Right lung (tissue), 5 donors: ENCODE measurements around the gene PMEL. TPM values are rescaled to one million over a fixed set of nuclear protein-coding genes. Genes with fewer than 3 reads are reported as not detected.
A peak's percentile ranks its signal among the peaks of the same experiment; 100 is the strongest.
"Not testable (repeated sequence)": the region's sequence is repeated elsewhere in the genome, so short reads cannot be mapped to it uniquely, and the experiment has no call there.

Experiments used
- DNase-seq, 2 donors: peaks; one replicate each; pipeline ENCODE4 v3.0.0-alpha.2; 2013
- polyA plus RNA-seq, 5 donors: library from polyadenylated mRNA; unstranded; fragments of 120-200 nt; gene quantifications; one replicate each; pipeline versions ENCODE4 v1.2.1 to v1.2.3, GENCODE V29; 2013; ENCODE audit warnings: inconsistent platforms in 1 of 5, low replicate concordance in 1 of 5; ENCODE audit not compliant: insufficient read length in 5 of 5, insufficient read depth in 1 of 5

Gene PMEL
- polyA plus RNA-seq, 5 donors = 2.0 to 2.7 (median 2.4) TPM

- DNase-seq = no peak
These were observed 19.0 kb upstream of the PMEL start for GRCh38 chr12:55984861-55985260.

GRCh38 chr12:55983232-55983842, 17.5 kb upstream of the PMEL start:
- no peak for DNase-seq

GRCh38 chr12:55982319-55982936, 16.6 kb upstream of the PMEL start:
- no peak for DNase-seq

- DNase-seq = not testable (repeated sequence)
These were observed 16.0 kb upstream of the PMEL start for GRCh38 chr12:55981882-55982281.

GRCh38 chr12:55979069-55979468, 13.2 kb upstream of the PMEL start:
- no peak for DNase-seq

GRCh38 chr12:55978393-55978792, 12.6 kb upstream of the PMEL start:
- DNase-seq = no peak

- no peak for DNase-seq
These were observed 8.5 kb upstream of the PMEL start for GRCh38 chr12:55974308-55974730.

- peak; percentile 99 for DNase-seq
These were observed 7.9 kb upstream of the PMEL start, which contains the start of gene RAB5B for GRCh38 chr12:55973599-55974307. Gene RAB5B, plus strand, starts transcription at chr12:55974078. Its CDS starts 12,883 bp downstream, at chr12:55986961.

GRCh38 chr12:55972911-55973598, 7.2 kb upstream of the PMEL start:
- DNase-seq = peak; percentile 40 to 53

GRCh38 chr12:55972456-55972855, 6.6 kb upstream of the PMEL start:
- DNase-seq = no peak

- no peak for DNase-seq
These were observed 6.2 kb upstream of the PMEL start for GRCh38 chr12:55972042-55972441.

GRCh38 chr12:55970775-55971174, 4.9 kb upstream of the PMEL start:
- DNase-seq = no peak

- no peak for DNase-seq
These were observed 3.5 kb upstream of the PMEL start for GRCh38 chr12:55969356-55969755.

GRCh38 chr12:55966408-55967281, 803 bp upstream of the PMEL start, which contains the start of gene CDK2:
Gene CDK2, plus strand, starts transcription at chr12:55966830. Its CDS starts 179 bp downstream, at chr12:55967009.
- DNase-seq = peak; percentile 88 to 89

- no peak for DNase-seq
These were observed 602 bp downstream of the PMEL start for GRCh38 chr12:55965240-55965639.

- no peak for DNase-seq
These were observed 2.1 kb downstream of the PMEL start for GRCh38 chr12:55963760-55964159.

- no peak for DNase-seq
These were observed 8.6 kb downstream of the PMEL start for GRCh38 chr12:55957106-55957859.

- no peak for DNase-seq
These were observed 9.9 kb downstream of the PMEL start for GRCh38 chr12:55955800-55956508.

- DNase-seq = no peak
These were observed 10.5 kb downstream of the PMEL start for GRCh38 chr12:55955344-55955743.

- DNase-seq = no peak
These were observed 19.3 kb downstream of the PMEL start for GRCh38 chr12:55946553-55946952.
